Vagina (tissue), 2 donors: ENCODE data around the gene KLHDC2. TPM values are rescaled to one million over a fixed set of nuclear protein-coding genes. Genes with fewer than 3 reads are reported as not detected.

ENCODE experiments used
- DNase-seq, 2 donors: peaks; one replicate each; pipeline ENCODE4 v3.0.0-alpha.2; 2017; ENCODE audit errors: extremely low spot score in 2 of 2
- H3K27ac ChIP-seq: fragments of 200-600 bp; sonication (generic); one replicate; pipeline ENCODE4 v1.5.1; 2019
- H3K27me3 ChIP-seq: fragments of 200-600 bp; sonication (generic); one replicate; pipeline ENCODE4 v1.5.1; 2019
- H3K36me3 ChIP-seq, 2 donors: fragments of 200-600 bp; sonication (generic); one replicate each; pipeline ENCODE4 v1.5.1; 2017 to 2019
- H3K4me1 ChIP-seq: fragments of 200-600 bp; sonication (generic); one replicate; pipeline ENCODE4 v1.5.1; 2019
- H3K4me3 ChIP-seq, 2 donors: fragments of 200-600 bp; sonication (generic); 1 replicate in 1 of 2; 2 replicates in 1 of 2; pipeline ENCODE4 v1.5.1; 2016 to 2019
- H3K9me3 ChIP-seq: fragments of 200-600 bp; sonication (generic); one replicate; pipeline ENCODE4 v1.5.1; 2019
- CTCF ChIP-seq, 3 experiments: fragments of 450-650 bp in 2 of 3; fragments of 200-600 bp in 1 of 3; sonication (generic) in 1 of 3; IDR thresholded peaks; one replicate each; pipeline ENCODE4 v1.5.1; 2017 to 2019; ENCODE audit warnings: antibody characterized with exemption in 3 of 3, mild to moderate bottlenecking in 2 of 3, moderate library complexity in 2 of 3
- POLR2A ChIP-seq, 2 donors: fragments of 450-650 bp; IDR thresholded peaks; one replicate each; pipeline ENCODE4 v1.6.1; 2017; ENCODE audit warnings: antibody characterized with exemption in 2 of 2, mild to moderate bottlenecking in 2 of 2, moderate library complexity in 2 of 2
- POLR2AphosphoS5 ChIP-seq, 2 donors: sonication (generic); formaldehyde crosslinking; IDR thresholded peaks; one replicate each; pipeline ENCODE4 v1.9.0; 2017; ENCODE audit warnings: antibody characterized with exemption in 2 of 2, mild to moderate bottlenecking in 2 of 2, low read depth in 1 of 2; ENCODE audit not compliant: insufficient read depth in 1 of 2
- intact Hi-C: fragments of 100-400 bp; cut with DNase I; formaldehyde crosslinking; loops from one replicate; pipeline ENCODE4 v1.15.1; 2023
- total RNA-seq: library from RNA; depleted of rRNA; stranded (reverse); fragments of >200 nt; gene quantifications from one replicate; pipeline ENCODE4 v1.2.3, GENCODE V29; 2016

KLHDC2 gene
- total RNA-seq, 1 donor from 2014 or later = 77.8 TPM

DNA sequence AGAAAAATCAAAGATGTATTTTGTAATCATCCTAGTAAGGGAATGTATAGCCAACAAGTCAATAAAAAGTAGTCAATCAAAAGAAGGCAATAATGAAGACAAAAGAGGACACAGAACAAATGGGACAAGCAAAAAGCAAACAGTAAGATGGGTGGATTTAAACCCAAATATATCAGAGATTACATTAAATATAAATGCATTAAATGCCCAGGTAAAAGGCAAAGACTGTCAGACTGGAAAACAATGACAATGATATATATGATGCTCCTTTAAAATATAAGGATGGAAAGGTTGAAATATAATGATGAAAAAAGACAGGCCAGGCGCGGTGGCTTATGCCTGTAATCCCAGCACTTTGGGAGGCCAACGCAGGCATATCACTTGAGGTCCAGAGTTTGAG, 48.9 kb downstream of the KLHDC2 start:
- Histone ChIP-seq H3K27ac (no peak overlapping the region), H3K4me1 (no peaks in the 10 kb centered on the region), H3K4me3 (no peak overlapping the region), H3K36me3 (peaks cover 8 to 88% of the 10 kb centered on the region in 2 donors), H3K9me3 (peaks cover 8% of the 10 kb centered on the region), H3K27me3 (no peaks in the 10 kb centered on the region)
- TF ChIP-seq POLR2AphosphoS5 (IDR thresholded peaks at IDR 0.05; ENCODE audit: insufficient read depth in 1 of 2, low read depth in 1 of 2) (no peak), POLR2A (IDR thresholded peaks at IDR 0.05) (no peak), CTCF (IDR thresholded peaks at IDR 0.05) (no peak)
- intact Hi-C loops = no loop called here
- DNase-seq = no peak

DNA sequence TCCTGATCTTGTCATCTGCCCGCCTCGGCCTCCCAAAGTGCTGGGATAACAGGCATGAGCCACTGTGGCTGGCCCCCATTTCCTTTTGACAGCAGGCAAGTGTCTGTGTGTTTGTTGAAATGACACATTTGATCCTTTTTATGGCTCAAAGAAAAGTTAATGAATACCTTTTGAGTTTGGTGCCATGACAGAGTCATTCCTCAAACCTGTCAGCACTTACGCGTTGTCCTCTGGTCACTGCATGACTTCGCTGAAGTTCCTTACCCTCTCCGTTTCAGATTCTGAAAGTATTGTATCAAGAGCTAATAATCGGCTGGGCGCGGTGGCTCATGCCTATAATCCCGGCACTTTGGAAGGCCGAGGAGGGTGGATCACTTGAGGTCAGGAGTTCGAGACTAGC, 52.2 kb downstream of the KLHDC2 start:
- H3K4me3 ChIP-seq = no peak overlapping the region
- H3K9me3 ChIP-seq = peaks cover 8% of the 10 kb centered on the region
- no peak overlapping the region for H3K27ac ChIP-seq
- H3K36me3 ChIP-seq = peaks cover 8 to 85% of the 10 kb centered on the region in 2 donors
- no peak for DNase-seq
- H3K4me1 ChIP-seq = no peaks in the 10 kb centered on the region
- intact Hi-C loops = no loop called here
- TF ChIP-seq CTCF (IDR thresholded peaks at IDR 0.05) (no peak), POLR2A (IDR thresholded peaks at IDR 0.05) (no peak), POLR2AphosphoS5 (IDR thresholded peaks at IDR 0.05; ENCODE audit: insufficient read depth in 1 of 2, low read depth in 1 of 2) (no peak)
- no peaks in the 10 kb centered on the region for H3K27me3 ChIP-seq

GRCh38 chr14:49828640-49829039, 60.7 kb downstream of the KLHDC2 start:
- TF ChIP-seq POLR2A (IDR thresholded peaks at IDR 0.05) (no peak), CTCF (IDR thresholded peaks at IDR 0.05) (no peak), POLR2AphosphoS5 (IDR thresholded peaks at IDR 0.05; ENCODE audit: insufficient read depth in 1 of 2, low read depth in 1 of 2) (no peak)
- no peak for DNase-seq
- peaks cover 0 to 87% of the 10 kb centered on the region in 2 donors for H3K36me3 ChIP-seq
- H3K9me3 ChIP-seq = no peaks in the 10 kb centered on the region
- no peak overlapping the region for H3K4me3 ChIP-seq
- H3K27ac ChIP-seq = no peak overlapping the region
- intact Hi-C loops = no loop called here
- no peaks in the 10 kb centered on the region for H3K27me3 ChIP-seq
- H3K4me1 ChIP-seq = no peaks in the 10 kb centered on the region

Other genes starting within 250 kb of the KLHDC2 start
- gene RPS29, start 181.8 kb upstream of the KLHDC2 start, total RNA-seq = 3,080 TPM
- 3.7 TPM for gene LRR1, start 169.2 kb upstream of the KLHDC2 start, total RNA-seq
- 208 TPM for gene RPL36AL, start 147.5 kb upstream of the KLHDC2 start, total RNA-seq
- 11.3 TPM for gene MGAT2, start 147.4 kb upstream of the KLHDC2 start, total RNA-seq
- 7.9 TPM for gene DNAAF2, start 132.9 kb upstream of the KLHDC2 start, total RNA-seq
- gene POLE2, start 79.9 kb upstream of the KLHDC2 start, total RNA-seq = 4.9 TPM
- gene KLHDC1, start 75.0 kb upstream of the KLHDC2 start, total RNA-seq = 4.7 TPM
- 77.8 TPM for gene NEMF, start 84.6 kb downstream of the KLHDC2 start, total RNA-seq
- 48.6 TPM for gene ARF6, start 124.9 kb downstream of the KLHDC2 start, total RNA-seq